AG04449 (cell line): ENCODE measurements around the gene PRPF18.

Experiments
- CTCF ChIA-PET: fragments of 350-600 bp; formaldehyde crosslinking; extraction: SDS; loops from one replicate; lab custom pipeline; 2021; ENCODE audit warnings: antibody characterized with exemption; lab: Yijun Ruan, JAX
- POLR2A ChIA-PET: fragments of 400-600, 350-600 bp; formaldehyde crosslinking; extraction: SDS; loops from one replicate; lab custom pipeline; 2020; ENCODE audit warnings: antibody characterized with exemption, inconsistent platforms; lab: Yijun Ruan, JAX
- DNase-seq: peaks from one replicate; pipeline ENCODE4 v3.0.0-alpha.2; 2010; ENCODE audit warnings: low read depth, low spot score
- H3K4me3 ChIP-seq: 2 replicates; pipeline ENCODE4 v1.5.1; 2011; ENCODE audit warnings: low read depth, mild to moderate bottlenecking, control low read depth, low read length
- TF ChIP-seq, protein P1 (sequence below): IDR thresholded peaks from one replicate; pipeline ENCODE4 v1.5.1; 2011; ENCODE audit warnings: mild to moderate bottlenecking, moderate library complexity, low read length, control low read depth, inconsistent platforms; ENCODE audit not compliant: insufficient read depth; ENCODE audit errors: missing control alignments

Gene PRPF18

GRCh38 chr10:13669182-13669855, 82.6 kb downstream of the PRPF18 start:
- ChIA-PET POLR2A (no interaction called here), CTCF (interaction anchor here (0.6 to 2.6 kb wide), 3 partner anchors 10 to 1454 kb away, joined by 3 to 11 read pairs (median 6); no protein-coding TSS in a partner anchor)

GRCh38 chr10:13669901-13670300, 83.1 kb downstream of the PRPF18 start:
- CTCF ChIA-PET: interaction anchor here (0.6 to 2.6 kb wide), 2 partner anchors 10 to 1453 kb away, joined by 3 to 11 read pairs; no protein-coding TSS in a partner anchor
- DNase-seq: no peak
- POLR2A ChIA-PET: no interaction called here
- no peak overlapping the region for H3K4me3 ChIP-seq
- TF ChIP-seq, protein P1, sequence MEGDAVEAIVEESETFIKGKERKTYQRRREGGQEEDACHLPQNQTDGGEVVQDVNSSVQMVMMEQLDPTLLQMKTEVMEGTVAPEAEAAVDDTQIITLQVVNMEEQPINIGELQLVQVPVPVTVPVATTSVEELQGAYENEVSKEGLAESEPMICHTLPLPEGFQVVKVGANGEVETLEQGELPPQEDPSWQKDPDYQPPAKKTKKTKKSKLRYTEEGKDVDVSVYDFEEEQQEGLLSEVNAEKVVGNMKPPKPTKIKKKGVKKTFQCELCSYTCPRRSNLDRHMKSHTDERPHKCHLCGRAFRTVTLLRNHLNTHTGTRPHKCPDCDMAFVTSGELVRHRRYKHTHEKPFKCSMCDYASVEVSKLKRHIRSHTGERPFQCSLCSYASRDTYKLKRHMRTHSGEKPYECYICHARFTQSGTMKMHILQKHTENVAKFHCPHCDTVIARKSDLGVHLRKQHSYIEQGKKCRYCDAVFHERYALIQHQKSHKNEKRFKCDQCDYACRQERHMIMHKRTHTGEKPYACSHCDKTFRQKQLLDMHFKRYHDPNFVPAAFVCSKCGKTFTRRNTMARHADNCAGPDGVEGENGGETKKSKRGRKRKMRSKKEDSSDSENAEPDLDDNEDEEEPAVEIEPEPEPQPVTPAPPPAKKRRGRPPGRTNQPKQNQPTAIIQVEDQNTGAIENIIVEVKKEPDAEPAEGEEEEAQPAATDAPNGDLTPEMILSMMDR: no peak

More at GRCh38 chr10:13669182-13669855, 82.6 kb downstream of the PRPF18 start:
- TF ChIP-seq, protein P1: no peak
- H3K4me3 ChIP-seq: no peak overlapping the region
- no peak for DNase-seq

DNA sequence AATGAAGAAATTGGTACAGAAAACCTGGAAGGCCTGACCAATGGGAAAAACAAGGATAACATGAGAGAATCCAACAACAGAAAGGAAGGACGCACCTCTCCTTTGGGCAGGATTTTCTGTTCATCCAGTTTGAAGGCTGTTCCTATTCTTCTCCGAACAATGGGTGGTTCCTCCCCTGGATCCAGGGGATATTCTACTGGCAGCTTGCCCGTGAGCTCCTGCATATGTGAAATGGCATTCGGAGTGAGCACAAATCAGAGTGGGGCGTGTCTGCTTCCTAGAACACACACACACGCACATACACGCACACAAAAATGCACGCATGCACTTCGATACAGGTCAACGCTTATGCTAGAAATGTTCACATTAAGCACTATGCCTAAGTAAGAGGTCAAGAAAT, 83.5 kb downstream of the PRPF18 start:
- TF ChIP-seq, protein P1: no peak
- ChIA-PET CTCF (no interaction called here), POLR2A (no interaction called here)
- H3K4me3 ChIP-seq: no peak overlapping the region
- DNase-seq: no peak

- ChIA-PET CTCF (interaction anchor here (1.7 to 2.9 kb wide), 2 partner anchors 12 to 105 kb away, joined by 5 to 16 read pairs; no protein-coding TSS in a partner anchor), POLR2A (no interaction called here)
- no peak overlapping the region for H3K4me3 ChIP-seq
- no peak for DNase-seq
- TF ChIP-seq, protein P1: no peak
Measured at GRCh38 chr10:13671904-13672303, 85.1 kb downstream of the PRPF18 start.

GRCh38 chr10:13672548-13672947, 85.8 kb downstream of the PRPF18 start:
- DNase-seq: no peak
- ChIA-PET POLR2A (no interaction called here), CTCF (interaction anchor here (0.6 to 2.9 kb wide), 4 partner anchors 10 to 116 kb away, joined by 3 to 16 read pairs (median 6); no protein-coding TSS in a partner anchor)
- TF ChIP-seq, protein P1: no peak
- no peak overlapping the region for H3K4me3 ChIP-seq

DNA sequence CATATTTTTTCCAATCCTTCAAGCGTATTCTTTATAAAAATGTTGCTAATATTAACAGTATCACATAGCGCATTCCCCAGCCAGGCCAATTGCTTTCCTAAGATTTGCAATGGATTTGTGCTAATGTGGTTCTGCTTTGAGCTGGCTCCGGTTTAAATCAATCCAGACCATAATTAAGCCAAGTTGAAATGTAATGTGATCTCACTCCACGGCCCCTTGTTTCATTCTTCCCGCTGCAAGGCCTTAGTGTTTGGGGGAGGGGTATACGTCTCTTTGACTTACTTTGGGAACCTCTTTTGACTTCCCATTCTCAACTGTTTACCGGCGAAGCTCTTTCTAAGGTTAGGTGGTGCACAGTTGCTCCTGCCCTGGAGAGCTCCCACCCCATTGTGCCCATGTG, 86.4 kb downstream of the PRPF18 start:
- TF ChIP-seq, protein P1: no peak
- ChIA-PET POLR2A (no interaction called here), CTCF (interaction anchor here (0.6 to 2.9 kb wide), 4 partner anchors 10 to 115 kb away, joined by 3 to 16 read pairs (median 6); no protein-coding TSS in a partner anchor)
- no peak overlapping the region for H3K4me3 ChIP-seq
- DNase-seq: no peak
